WI38 (cell line): ENCODE results near the gene SETBP1.

Experiments
- H3K4me3 ChIP-seq: 2 replicates; pipeline ENCODE4 v1.5.1; 2011; ENCODE audit warnings: low read depth, mild to moderate bottlenecking, control low read depth, low read length
- TF ChIP-seq, protein P1 (sequence below): IDR thresholded peaks from 2 replicates; pipeline ENCODE4 v1.5.1; 2012; ENCODE audit warnings: low read depth, mild to moderate bottlenecking, control low read depth, low read length

The SETBP1 gene

DNA sequence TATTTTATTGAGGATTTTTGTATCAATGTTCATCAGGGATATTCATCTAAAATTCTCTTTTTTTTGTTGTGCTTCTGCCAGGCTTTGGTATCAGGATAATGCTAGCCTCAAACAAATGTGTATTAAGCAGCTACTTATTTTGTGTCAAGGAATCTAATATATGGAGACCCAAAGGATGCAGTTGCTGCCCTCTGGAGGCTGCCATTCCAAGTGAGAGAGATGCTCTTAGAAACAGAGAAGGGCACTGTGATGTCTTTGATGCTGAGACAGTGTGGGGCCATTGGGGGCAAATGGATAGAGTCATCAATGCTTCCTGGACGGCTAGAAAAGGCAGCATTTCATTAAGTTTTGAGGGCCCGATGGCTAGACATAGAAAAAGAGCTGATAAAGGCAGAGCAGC lies 292.6 kb downstream of the SETBP1 start:
- H3K4me3 ChIP-seq: no peak overlapping the region
- TF ChIP-seq, protein P1, sequence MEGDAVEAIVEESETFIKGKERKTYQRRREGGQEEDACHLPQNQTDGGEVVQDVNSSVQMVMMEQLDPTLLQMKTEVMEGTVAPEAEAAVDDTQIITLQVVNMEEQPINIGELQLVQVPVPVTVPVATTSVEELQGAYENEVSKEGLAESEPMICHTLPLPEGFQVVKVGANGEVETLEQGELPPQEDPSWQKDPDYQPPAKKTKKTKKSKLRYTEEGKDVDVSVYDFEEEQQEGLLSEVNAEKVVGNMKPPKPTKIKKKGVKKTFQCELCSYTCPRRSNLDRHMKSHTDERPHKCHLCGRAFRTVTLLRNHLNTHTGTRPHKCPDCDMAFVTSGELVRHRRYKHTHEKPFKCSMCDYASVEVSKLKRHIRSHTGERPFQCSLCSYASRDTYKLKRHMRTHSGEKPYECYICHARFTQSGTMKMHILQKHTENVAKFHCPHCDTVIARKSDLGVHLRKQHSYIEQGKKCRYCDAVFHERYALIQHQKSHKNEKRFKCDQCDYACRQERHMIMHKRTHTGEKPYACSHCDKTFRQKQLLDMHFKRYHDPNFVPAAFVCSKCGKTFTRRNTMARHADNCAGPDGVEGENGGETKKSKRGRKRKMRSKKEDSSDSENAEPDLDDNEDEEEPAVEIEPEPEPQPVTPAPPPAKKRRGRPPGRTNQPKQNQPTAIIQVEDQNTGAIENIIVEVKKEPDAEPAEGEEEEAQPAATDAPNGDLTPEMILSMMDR: no peak

DNA sequence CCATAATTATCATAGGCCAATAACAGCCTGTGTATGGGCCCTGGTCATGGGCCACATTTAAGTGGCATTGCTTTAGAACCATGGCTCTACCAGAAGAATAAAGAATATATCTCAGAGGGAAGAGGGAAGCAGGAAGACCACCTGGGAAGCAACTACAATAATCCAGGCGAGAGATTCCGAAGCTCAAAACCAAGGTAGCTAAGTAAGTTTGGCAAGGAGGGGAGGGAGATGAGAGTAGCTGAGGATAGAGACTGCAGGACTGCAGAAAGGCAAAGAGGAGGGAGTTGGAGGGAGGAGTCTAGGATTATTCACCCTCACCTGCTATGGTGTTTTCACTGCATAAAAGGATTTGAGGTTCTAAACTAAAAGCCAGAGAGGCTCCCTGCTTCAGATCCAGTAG lies 293.5 kb downstream of the SETBP1 start:
- no peak overlapping the region for H3K4me3 ChIP-seq
- TF ChIP-seq, protein P1: no peak

DNA sequence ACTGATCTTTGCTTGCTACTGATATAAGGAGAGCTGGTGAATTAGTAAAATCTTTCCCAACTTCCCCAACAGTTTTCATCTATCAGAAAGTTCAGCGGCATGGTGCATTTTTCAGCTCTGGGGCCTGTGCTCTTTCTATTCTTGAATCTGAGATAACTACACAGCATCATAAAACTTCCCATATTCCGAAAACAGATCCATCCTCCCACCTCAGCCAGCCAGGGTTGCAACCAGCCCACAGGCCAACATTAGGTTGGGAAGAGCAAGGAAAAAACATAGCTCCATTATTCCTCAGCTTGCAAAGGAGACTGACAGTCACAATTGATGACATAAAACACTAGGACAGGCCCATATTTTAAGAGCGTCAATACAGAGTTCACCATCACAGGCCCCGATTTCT lies 297.2 kb downstream of the SETBP1 start:
- TF ChIP-seq, protein P1: no peak
- H3K4me3 ChIP-seq: no peak overlapping the region

DNA sequence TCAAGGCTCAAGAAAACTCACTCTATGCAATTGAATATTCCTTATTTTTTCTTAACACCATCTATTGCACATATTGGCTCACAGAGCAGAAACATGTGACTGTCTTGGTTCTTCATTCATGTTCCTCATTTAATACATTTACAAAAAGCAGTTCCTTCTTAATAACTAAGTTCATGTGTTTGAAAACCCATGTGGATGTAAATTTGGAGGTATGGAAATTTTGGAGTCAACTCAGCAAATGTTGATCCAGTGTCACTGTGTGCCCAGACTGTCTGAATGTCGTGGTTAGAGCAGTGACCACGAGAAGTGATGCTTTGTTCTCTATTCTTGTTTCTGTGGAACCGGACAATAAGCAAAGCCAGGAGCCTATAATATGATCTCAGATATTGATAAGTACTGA lies 299.1 kb downstream of the SETBP1 start:
- TF ChIP-seq, protein P1: no peak
- H3K4me3 ChIP-seq: no peak overlapping the region

DNA sequence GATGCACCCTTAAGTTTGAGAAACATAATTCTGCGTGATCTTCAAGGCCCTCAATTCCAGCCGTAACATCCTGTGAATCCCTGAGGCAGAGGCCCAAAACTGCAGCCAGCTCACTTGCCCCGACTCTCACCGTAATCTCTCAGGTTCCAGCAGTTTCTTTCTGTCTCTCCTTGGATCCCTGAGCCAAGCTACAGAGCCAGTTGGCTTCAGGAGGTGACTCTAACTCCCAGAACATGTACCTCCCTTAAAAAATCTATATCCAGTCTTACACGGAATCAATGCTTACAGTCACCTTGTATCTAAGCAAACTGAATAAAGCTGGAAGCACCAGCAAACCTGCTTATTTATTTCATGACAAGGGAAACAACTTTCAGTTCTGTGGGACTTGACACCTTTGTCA lies 300.4 kb downstream of the SETBP1 start:
- TF ChIP-seq, protein P1: no peak
- H3K4me3 ChIP-seq: no peak overlapping the region

DNA sequence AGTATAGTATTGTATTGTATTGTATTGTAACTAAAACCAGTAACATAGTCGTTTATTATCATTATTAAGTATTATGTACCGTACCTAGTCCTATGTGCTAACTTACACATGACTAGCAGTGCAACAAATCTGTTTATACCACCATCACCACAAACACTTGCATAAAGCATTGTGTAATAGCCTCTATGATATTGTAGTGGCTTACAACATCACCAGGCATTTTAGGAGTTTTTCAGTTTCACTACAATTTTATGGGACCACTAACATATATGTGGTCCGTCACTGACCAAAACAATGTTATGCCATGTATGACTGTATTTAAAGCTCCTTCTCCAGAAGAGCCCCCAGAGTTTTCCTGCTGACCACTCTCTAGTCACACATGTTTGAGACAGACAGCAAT lies 306.2 kb downstream of the SETBP1 start:
- H3K4me3 ChIP-seq: no peak overlapping the region
- TF ChIP-seq, protein P1: no peak

DNA sequence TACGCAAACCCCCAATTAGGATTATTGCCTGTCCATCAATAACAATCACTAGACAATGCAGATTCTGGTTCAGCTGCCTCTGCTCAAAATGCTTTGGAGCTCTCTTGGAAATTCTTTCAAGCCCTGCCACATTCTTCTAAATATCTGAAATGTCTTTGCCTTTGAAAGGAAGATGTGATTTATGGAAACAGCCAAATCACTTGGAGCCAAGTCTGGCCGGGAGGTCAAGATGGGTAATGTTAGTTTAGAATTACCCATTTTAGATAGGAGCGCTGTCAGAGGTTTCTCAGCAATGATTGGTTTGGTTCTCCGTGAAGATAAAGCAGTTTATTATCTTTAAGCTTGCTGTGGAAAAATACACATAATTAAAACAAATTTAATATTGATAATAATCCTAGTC lies 306.7 kb downstream of the SETBP1 start:
- H3K4me3 ChIP-seq: no peak overlapping the region
- TF ChIP-seq, protein P1: no peak
